HepG2 (cell line): Measurements from ENCODE around the gene UBE2D3. TPM values are rescaled to one million over a fixed set of nuclear protein-coding genes. Genes with fewer than 3 reads are reported as not detected.

Experiments
- ATAC-seq: fragments of 200-7000 bp; cut with Tn5 transposase; 3 replicates; pipeline ENCODE4 v1.9.1; 2020; ENCODE audit warnings: mild to moderate bottlenecking, moderate library complexity
- BruUV-seq: library from RNA; stranded (reverse); fragments of 400-500 nt; replicated peaks from 2 replicates; lab custom pipeline; 2021; lab: Mats Ljungman, UMichigan
- CTCF ChIA-PET: fragments of 300-600 bp; formaldehyde crosslinking; extraction: SDS; loops from one replicate; lab custom pipeline; 2021; ENCODE audit warnings: low total read pairs, inconsistent platforms, low intra/inter-chr PET ratio; lab: Yijun Ruan, JAX
- POLR2A ChIA-PET: fragments of 350-600 bp; sonication (Branson Sonifier 250); formaldehyde crosslinking; loops from one replicate; lab custom pipeline; 2020; ENCODE audit warnings: antibody characterized with exemption, inconsistent platforms; lab: Yijun Ruan, JAX
- DNase-seq: peaks from one replicate; pipeline ENCODE4 v3.0.0-alpha.2; 2015; ENCODE audit warnings: low spot score
- FAIRE-seq: peaks from 3 replicates; lab custom pipeline; 2011; peaks lifted over from hg19 to GRCh38; lab: Jason Lieb, UNC
- H2AFZ ChIP-seq: one replicate; pipeline ENCODE4 v1.6.1; 2011; ENCODE audit warnings: low read length, inconsistent platforms
- H3K27ac ChIP-seq: fragments of 300-600 bp; 3 replicates; pipeline ENCODE4 v1.8.0; 2011; ENCODE audit warnings: mixed run types, mild to moderate bottlenecking, mixed read lengths, low read length, inconsistent platforms; ENCODE audit not compliant: insufficient read depth; ENCODE audit errors: extremely low read length
- H3K27me3 ChIP-seq, 2 experiments: fragments of 200-600 bp in 1 of 2; 2 replicates in 1 of 2; 3 replicates in 1 of 2; pipeline versions ENCODE4 v1.6.0 to v1.8.0; 2011; ENCODE audit warnings: low read length in 2 of 2, mild to moderate bottlenecking in 2 of 2, moderate library complexity in 2 of 2, inconsistent platforms in 1 of 2; ENCODE audit not compliant: insufficient read depth in 2 of 2, control insufficient read depth in 1 of 2
- H3K36me3 ChIP-seq, 2 experiments: fragments of 200-600 bp in 1 of 2; replicated peaks in 1 of 2; 2 replicates in 1 of 2; 3 replicates in 1 of 2; pipeline versions ENCODE4 v1.5.1 to v1.8.0; 2011; ENCODE audit warnings: low read length in 2 of 2, inconsistent platforms in 1 of 2; ENCODE audit not compliant: insufficient read depth in 2 of 2, control insufficient read depth in 1 of 2
- H3K4me1 ChIP-seq: 2 replicates; pipeline ENCODE4 v1.5.1; 2012; ENCODE audit warnings: low read length, inconsistent platforms; ENCODE audit not compliant: insufficient read depth
- H3K4me2 ChIP-seq: 2 replicates; pipeline ENCODE4 v1.6.0; 2011; ENCODE audit warnings: low read depth, low read length, inconsistent platforms
- H3K4me3 ChIP-seq, 3 experiments: fragments of 200-600 bp in 1 of 3; sonication (generic), shearing (Covaris generic) in 1 of 3; replicated peaks in 1 of 3; 2 replicates each; pipeline ENCODE4 v1.5.1; 2011 to 2016; ENCODE audit warnings: low read length in 3 of 3, inconsistent platforms in 2 of 3, low read depth in 2 of 3, mild to moderate bottlenecking in 2 of 3, control low read depth in 1 of 3, mixed read lengths in 1 of 3; ENCODE audit not compliant: insufficient read depth in 1 of 3
- H3K79me2 ChIP-seq: one replicate; pipeline ENCODE4 v1.6.1; 2011; ENCODE audit warnings: low read length, inconsistent platforms; ENCODE audit not compliant: insufficient read depth
- H3K9ac ChIP-seq: 2 replicates; pipeline ENCODE4 v1.6.0; 2011; ENCODE audit warnings: mild to moderate bottlenecking, low read depth, low read length, inconsistent platforms; ENCODE audit not compliant: insufficient read depth
- H3K9me3 ChIP-seq: 2 replicates; pipeline ENCODE4 v1.5.1; 2012; ENCODE audit warnings: mild to moderate bottlenecking, low read length
- H4K20me1 ChIP-seq: 2 replicates; pipeline ENCODE4 v1.6.0; 2011; ENCODE audit warnings: inconsistent platforms, mild to moderate bottlenecking, low read length, moderate library complexity; ENCODE audit not compliant: insufficient read depth
- FIP1L1 ChIP-seq: fragments of 200-400 bp; formaldehyde crosslinking; IDR thresholded peaks from 2 replicates; pipeline ENCODE4 v1.6.1; 2018; ENCODE audit warnings: low read depth, mild to moderate bottlenecking, low read length, moderate library complexity, borderline replicate concordance; ENCODE audit not compliant: insufficient read depth
- MEIS2 ChIP-seq: sonication (generic); formaldehyde crosslinking; IDR thresholded peaks from 2 replicates; pipeline ENCODE4 v1.9.0; 2021; ENCODE audit warnings: mild to moderate bottlenecking, missing genetic modification reagents
- ZNF160 ChIP-seq: sonication (generic); formaldehyde crosslinking; IDR thresholded peaks from 2 replicates; pipeline ENCODE4 v1.8.0; 2022; ENCODE audit warnings: mild to moderate bottlenecking, inconsistent platforms, missing genetic modification reagents
- ZNF354B ChIP-seq: sonication (generic); formaldehyde crosslinking; IDR thresholded peaks from 2 replicates; pipeline ENCODE4 v1.8.0; 2022; ENCODE audit warnings: mild to moderate bottlenecking, missing genetic modification reagents
- ZNF850 ChIP-seq: sonication (generic); formaldehyde crosslinking; conservative IDR thresholded peaks from 2 replicates; pipeline ENCODE4 v1.9.0; 2021; ENCODE audit warnings: mild to moderate bottlenecking, missing genetic modification reagents
- WGBS: methylation state at CpG from one replicate; pipeline ENCODE4 v1.1.6; 2017; ENCODE audit warnings: low lambda C conversion rate; 5-methylcytosine and 5-hydroxymethylcytosine counted together
- in situ Hi-C: cut with HindIII; loops from 2 replicates; pipeline ENCODE4 v1.10.0; 2017; ENCODE audit warnings: low pct_unique_long_range_greater_than_20kb; ENCODE audit not compliant: extremely low pct_ligation_motif_present
- intact Hi-C: fragments of 100-400 bp; cut with micrococcal nuclease; formaldehyde crosslinking; loops from one replicate; pipeline ENCODE4 v1.10.0; 2022; ENCODE audit not compliant: unreplicated experiment
- polyA plus RNA-seq, 8 experiments: library from polyadenylated mRNA; depleted of rRNA in 3 of 8; stranded (reverse) in 7 of 8; unstranded in 1 of 8; fragments of >200 nt; fragmentation: Illumina TruSeq in 4 of 8; extraction: Trizol in 4 of 8; gene quantifications; 2 replicates each; pipeline versions ENCODE4 v1.2.1 to v1.2.3, GENCODE V29; 2011 to 2016; ENCODE audit warnings: low read depth in 4 of 8, missing spikeins in 1 of 8, mixed read lengths in 1 of 8; ENCODE audit not compliant: insufficient read depth in 1 of 8
- total RNA-seq, 5 experiments: library from RNA; depleted of rRNA; stranded (reverse); fragments of >200 nt; fragmentation: Illumina TruSeq; extraction: Trizol; gene quantifications; 2 replicates each; pipeline ENCODE4 v1.2.3, GENCODE V29; 2016; ENCODE audit warnings: low read depth in 1 of 5
- TF ChIP-seq, protein P1 (sequence below): IDR thresholded peaks from 2 replicates; pipeline ENCODE4 v1.6.1; 2016; ENCODE audit warnings: low read depth, control low read depth
- TF ChIP-seq, protein P2 (sequence below): IDR thresholded peaks from 2 replicates; pipeline ENCODE4 v1.4.0; 2020; ENCODE audit warnings: mild to moderate bottlenecking, missing genetic modification reagents
- TF ChIP-seq, protein P3 (sequence below): sonication (generic); formaldehyde crosslinking; IDR thresholded peaks from 2 replicates; pipeline ENCODE4 v1.5.0; 2020; ENCODE audit warnings: mild to moderate bottlenecking, missing genetic modification reagents, borderline replicate concordance

The UBE2D3 gene
- total and polyA plus RNA-seq, 2 of the 13 experiments (the other 11 are each of a cell fraction or from before 2014, with no cell fraction given) = 224 to 293 TPM

DNA sequence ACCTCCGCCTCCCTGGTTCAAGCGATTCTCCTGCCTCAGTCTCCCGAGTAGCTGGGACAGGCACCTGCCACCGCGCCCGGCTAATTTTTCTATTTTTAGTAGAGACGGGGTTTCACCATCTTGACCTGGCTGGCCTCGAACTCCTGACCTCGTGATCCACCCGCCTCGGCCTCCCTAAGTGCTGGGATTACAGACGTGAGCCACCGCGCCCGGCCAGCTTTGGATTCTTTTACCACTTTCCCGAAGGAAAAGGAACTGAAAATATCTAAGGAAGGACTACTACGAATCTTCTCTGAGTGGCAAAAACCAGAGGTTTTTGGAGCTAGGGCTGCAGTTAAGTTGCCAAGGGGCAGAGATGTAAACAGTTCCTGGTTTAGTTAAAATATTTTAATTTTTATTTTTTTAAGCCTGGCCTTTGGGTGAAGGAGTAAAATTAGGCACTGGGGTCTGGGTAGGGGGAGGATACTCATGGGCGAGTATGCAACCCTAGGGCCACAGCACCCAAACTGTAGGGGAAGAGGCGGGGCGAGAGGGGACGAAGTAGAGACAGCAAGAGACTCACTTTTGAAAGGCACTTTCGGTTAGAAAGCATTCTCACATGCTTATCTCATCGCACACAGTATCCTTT, 40.9 kb upstream of the UBE2D3 start (continued):
- no peak for TF ChIP-seq ZNF160

DNA sequence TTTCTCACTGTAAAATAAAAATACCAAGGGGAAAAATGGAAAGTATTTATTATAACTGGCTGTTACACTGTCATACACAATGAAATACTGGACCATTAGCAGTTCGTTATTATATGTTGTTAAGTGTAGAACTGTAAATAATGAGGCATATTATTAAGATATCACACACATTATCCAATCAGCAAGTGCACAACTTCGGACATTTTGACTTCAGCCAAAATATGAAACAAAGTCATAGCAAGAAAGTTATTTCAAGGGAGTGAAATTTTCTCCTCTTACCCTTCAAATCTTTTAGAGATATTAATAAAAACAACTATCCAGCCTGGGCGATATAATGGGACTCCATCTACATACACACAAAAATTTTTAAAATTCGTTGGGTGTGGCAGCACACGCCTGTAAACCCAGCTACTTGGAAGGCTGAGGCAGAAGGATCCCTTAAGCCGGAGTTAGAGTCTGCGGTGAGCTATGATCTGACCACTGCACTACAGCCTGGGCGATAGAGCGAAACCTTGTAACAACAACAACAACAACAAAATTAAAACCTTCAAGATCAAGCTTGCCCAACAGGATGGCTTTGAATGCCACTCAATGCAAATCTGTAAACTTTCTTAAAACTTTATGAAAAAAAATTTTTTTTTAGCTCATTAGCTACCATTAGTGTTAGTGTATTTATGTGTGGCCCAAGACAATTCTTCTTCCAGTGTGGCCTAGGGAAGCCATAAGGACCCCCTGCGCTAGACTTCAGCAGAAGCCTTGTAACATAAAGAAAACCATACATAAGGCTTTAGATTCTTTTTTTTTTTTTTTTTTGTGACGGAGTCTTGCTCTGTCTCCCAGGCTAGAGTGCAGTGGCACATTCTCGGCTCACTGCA, 40.2 kb upstream of the UBE2D3 start:
- no peak overlapping the region for H2AFZ ChIP-seq
- no TSS peak for BruUV-seq
- TF ChIP-seq, protein P1, sequence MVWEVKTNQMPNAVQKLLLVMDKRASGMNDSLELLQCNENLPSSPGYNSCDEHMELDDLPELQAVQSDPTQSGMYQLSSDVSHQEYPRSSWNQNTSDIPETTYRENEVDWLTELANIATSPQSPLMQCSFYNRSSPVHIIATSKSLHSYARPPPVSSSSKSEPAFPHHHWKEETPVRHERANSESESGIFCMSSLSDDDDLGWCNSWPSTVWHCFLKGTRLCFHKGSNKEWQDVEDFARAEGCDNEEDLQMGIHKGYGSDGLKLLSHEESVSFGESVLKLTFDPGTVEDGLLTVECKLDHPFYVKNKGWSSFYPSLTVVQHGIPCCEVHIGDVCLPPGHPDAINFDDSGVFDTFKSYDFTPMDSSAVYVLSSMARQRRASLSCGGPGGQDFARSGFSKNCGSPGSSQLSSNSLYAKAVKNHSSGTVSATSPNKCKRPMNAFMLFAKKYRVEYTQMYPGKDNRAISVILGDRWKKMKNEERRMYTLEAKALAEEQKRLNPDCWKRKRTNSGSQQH = no peak
- TF ChIP-seq ZNF850 (CRISPR knock-in tag) (no peak), ZNF354B (CRISPR knock-in tag) (no peak), MEIS2 (CRISPR knock-in tag) (no peak), FIP1L1 (no peak)
- TF ChIP-seq, protein P2, sequence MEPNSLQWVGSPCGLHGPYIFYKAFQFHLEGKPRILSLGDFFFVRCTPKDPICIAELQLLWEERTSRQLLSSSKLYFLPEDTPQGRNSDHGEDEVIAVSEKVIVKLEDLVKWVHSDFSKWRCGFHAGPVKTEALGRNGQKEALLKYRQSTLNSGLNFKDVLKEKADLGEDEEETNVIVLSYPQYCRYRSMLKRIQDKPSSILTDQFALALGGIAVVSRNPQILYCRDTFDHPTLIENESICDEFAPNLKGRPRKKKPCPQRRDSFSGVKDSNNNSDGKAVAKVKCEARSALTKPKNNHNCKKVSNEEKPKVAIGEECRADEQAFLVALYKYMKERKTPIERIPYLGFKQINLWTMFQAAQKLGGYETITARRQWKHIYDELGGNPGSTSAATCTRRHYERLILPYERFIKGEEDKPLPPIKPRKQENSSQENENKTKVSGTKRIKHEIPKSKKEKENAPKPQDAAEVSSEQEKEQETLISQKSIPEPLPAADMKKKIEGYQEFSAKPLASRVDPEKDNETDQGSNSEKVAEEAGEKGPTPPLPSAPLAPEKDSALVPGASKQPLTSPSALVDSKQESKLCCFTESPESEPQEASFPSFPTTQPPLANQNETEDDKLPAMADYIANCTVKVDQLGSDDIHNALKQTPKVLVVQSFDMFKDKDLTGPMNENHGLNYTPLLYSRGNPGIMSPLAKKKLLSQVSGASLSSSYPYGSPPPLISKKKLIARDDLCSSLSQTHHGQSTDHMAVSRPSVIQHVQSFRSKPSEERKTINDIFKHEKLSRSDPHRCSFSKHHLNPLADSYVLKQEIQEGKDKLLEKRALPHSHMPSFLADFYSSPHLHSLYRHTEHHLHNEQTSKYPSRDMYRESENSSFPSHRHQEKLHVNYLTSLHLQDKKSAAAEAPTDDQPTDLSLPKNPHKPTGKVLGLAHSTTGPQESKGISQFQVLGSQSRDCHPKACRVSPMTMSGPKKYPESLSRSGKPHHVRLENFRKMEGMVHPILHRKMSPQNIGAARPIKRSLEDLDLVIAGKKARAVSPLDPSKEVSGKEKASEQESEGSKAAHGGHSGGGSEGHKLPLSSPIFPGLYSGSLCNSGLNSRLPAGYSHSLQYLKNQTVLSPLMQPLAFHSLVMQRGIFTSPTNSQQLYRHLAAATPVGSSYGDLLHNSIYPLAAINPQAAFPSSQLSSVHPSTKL (CRISPR knock-in tag) = no peak
- TF ChIP-seq, protein P3, sequence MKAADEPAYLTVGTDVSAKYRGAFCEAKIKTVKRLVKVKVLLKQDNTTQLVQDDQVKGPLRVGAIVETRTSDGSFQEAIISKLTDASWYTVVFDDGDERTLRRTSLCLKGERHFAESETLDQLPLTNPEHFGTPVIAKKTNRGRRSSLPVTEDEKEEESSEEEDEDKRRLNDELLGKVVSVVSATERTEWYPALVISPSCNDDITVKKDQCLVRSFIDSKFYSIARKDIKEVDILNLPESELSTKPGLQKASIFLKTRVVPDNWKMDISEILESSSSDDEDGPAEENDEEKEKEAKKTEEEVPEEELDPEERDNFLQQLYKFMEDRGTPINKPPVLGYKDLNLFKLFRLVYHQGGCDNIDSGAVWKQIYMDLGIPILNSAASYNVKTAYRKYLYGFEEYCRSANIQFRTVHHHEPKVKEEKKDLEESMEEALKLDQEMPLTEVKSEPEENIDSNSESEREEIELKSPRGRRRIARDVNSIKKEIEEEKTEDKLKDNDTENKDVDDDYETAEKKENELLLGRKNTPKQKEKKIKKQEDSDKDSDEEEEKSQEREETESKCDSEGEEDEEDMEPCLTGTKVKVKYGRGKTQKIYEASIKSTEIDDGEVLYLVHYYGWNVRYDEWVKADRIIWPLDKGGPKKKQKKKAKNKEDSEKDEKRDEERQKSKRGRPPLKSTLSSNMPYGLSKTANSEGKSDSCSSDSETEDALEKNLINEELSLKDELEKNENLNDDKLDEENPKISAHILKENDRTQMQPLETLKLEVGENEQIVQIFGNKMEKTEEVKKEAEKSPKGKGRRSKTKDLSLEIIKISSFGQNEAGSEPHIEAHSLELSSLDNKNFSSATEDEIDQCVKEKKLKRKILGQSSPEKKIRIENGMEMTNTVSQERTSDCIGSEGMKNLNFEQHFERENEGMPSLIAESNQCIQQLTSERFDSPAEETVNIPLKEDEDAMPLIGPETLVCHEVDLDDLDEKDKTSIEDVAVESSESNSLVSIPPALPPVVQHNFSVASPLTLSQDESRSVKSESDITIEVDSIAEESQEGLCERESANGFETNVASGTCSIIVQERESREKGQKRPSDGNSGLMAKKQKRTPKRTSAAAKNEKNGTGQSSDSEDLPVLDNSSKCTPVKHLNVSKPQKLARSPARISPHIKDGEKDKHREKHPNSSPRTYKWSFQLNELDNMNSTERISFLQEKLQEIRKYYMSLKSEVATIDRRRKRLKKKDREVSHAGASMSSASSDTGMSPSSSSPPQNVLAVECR (CRISPR knock-in tag) = no peak

More for the DNA sequence above, 40.2 kb upstream of the UBE2D3 start:
- Histone ChIP-seq H3K79me2 (peaks cover 72% of the 10 kb centered on the region), H3K27ac (peak overlapping the region; percentile 98), H3K9me3 (no peaks in the 10 kb centered on the region), H3K9ac (peak overlapping the region; percentile 83), H3K4me3 (peak overlapping the region; percentile 58 to 76 (median 67)), H3K4me1 (peaks cover 49% of the 10 kb centered on the region), H3K27me3 (no peaks in the 10 kb centered on the region), H4K20me1 (no peaks in the 10 kb centered on the region), H3K36me3 (no peaks in the 10 kb centered on the region), H3K4me2 (peak overlapping the region; percentile 84)
- in situ Hi-C loops = loop anchor here (5.0 kb wide), 1 partner anchor 40 kb away; the partner anchor contains the start of gene UBE2D3
- ATAC-seq = no peak
- CTCF ChIA-PET = no interaction called here
- POLR2A ChIA-PET = interaction anchor here (1.0 to 3.9 kb wide), 5 partner anchors 11 to 366 kb away, joined by 3 to 121 read pairs (median 5); partner anchors contain the start of genes NFKB1 and UBE2D3
- intact Hi-C loops = no loop called here
- FAIRE-seq = no peak
- WGBS = 54% methylated on average over 12 of the region's 12 CpGs
- DNase-seq = no peak
